GM18867 (cell line): Measurements from ENCODE around the gene ACSM3.
A peak's percentile ranks its signal among the peaks of the same experiment; 100 is the strongest.
"Not testable (repeated sequence)": the region's sequence is repeated elsewhere in the genome, so short reads cannot be mapped to it uniquely, and the experiment has no call there.

Experiments
- ATAC-seq: cut with Tn5 transposase; IDR thresholded peaks from one replicate; pipeline ENCODE4 v1.9.1; 2021; ENCODE audit warnings: mild to moderate bottlenecking, moderate library complexity; ENCODE audit not compliant: unreplicated experiment

Gene ACSM3

DNA sequence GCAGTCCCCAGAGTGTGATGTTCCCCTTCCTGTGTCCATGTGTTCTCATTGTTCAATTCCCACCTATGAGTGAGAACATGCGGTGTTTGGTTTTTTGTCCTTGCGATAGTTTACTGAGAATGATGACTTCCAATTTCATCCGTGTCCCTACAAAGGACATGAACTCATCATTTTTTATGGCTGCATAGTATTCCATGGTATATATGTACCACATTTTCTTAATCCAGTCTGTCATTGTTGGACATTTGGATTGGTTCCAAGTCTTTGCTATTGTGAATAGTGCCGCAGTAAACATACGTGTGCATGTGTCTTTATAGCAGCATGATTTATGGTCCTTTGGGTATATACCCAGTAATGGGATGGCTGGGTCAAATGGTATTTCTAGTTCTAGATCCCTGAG, 8.0 kb upstream of the ACSM3 start:
- ATAC-seq: not testable (repeated sequence)

DNA sequence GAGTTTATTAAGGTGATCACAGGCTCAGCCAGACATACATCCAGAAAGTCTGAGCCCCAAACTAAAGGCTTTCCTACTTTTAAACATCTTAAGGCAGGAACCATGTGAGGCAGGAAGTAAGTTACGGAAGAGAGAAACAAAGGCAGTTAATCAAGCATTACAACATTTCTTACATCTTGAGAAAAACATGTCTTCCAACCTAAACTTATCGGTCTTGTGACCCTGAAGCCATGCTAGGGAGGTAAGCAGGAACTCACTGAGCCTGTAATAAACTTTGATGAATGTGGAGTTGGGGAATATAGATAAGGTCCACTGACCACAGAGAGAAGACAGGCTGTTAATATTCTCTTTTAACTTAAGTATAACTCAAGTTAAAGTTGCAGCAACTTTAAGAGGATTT, 3.5 kb upstream of the ACSM3 start:
- ATAC-seq: no peak

DNA sequence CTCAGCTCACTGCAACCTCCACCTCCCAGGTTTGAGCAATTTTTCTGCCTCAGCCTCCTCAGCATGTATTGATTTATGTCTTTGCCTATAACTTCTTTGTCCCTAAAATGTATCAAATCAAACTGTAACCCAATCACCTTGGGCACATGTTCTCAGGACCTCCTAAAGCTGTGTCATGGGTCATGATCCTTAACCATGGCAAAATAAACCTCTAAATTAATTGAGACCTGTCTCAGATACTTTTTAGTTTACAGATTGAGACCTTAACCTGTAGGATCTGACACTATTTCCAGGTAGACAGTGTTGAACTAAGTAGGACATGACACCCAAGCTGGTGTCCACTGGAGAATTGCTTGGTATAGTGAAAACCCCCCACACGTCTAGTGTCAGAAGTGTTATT, 2.6 kb upstream of the ACSM3 start:
- ATAC-seq: no peak

DNA sequence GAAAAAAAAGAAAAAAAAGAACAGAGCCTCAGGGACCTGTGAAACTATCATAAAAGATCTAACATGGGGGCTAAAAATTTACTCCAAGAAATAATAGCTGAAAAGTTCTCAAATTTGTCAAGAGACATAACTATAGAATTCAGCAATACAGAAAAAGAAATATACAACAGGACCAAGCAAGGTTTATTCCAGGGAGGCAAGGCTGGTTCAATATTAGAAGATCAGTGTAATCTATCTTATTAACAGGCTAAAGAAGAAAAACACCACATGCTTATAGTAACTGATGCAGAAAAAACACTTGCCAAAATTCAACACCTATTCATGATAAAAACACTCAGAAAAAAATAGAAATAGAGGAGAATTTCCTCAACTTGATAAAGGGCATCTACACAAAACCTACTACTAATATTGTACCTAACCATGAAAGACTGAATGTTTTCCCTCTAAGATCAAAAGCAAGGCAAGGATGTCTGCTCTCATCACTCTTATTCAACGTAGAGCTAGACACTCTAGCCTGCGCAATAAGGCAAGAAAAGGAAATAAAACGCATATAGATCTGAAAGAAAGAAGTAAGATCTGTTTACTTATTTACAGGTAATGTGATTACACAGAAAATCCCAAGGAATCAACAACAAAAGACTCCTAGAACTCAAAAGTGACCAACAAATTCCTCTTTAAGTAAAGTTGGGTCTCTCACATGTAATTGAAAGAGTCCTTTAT, 1.2 kb upstream of the ACSM3 start:
- ATAC-seq: no peak

DNA sequence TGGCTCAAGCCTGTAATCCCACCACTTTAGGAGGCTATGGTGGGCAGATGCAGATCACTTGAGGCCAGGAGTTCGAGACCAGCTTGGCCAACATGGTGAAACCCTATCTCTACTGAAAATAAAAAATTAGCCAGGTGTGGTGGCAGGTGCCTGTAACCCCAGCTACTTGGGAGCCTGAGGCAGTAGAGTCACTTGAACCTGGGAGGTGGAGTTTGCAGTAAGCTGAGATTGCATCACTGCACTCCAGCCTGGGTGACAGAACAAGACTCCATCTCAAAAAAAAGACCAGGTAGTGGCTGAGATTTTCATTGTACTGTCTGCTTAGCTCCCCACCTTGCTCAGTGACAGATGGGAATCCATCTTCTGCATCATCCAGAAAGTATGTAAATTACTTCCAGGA, 634 bp downstream of the ACSM3 start:
- not testable (repeated sequence) for ATAC-seq

DNA sequence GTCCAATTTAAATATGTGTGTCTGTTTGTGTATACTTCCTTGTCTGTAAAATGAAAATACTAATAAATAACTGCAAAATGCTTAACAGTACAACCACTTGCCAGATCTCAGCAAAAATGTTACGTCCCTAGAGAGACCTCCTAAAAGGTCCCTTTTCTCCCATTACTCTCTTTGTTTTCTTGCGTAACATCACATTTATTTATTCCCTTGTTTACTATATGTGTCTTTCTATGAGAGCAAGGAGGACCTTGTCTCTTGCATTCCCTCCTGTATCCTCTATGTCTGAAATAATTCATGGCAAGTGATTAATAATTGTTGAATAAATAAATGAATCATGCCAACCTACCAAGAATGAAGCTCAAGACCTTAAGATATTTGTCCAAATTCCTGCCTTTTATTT, 1.9 kb downstream of the ACSM3 start:
- ATAC-seq: no peak

DNA sequence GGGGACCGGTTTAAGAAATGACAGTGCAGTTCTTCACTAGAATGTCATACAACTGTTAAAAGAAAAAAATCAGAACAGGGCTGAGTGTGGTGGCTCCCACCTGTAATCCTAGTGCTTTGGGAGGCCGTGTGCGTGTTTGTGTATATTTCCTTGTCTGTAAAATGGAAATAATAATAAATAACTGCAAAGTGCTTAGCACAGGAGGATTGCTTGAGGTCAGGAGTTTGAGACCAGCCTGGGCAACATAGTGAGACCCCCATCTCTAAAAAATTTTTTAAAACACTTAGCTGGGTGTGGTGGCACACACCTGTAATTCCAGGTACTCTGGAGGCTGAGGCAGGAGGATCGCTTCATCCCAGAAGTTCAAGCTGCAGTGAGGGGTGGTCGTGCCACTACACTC, 2.5 kb downstream of the ACSM3 start:
- no peak for ATAC-seq

DNA sequence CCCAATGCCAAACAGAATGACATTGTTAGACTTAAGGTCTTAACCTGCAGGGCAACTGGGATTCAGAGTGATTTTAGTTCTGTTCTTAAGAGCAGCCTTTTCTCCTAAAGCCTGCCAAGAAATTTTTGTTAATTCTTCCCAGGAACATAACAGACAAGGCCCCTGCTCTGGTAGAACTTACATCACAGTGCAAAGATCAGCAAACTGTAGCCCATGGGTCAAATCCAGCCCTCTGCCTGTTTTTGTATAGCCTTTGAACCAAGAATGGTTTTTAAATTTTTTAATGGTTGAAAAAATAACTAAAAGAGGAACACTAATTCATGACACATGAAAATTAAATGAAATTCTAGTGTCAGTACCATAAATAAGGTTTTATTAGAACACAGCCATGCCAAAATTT, 3.8 kb downstream of the ACSM3 start:
- no peak for ATAC-seq

DNA sequence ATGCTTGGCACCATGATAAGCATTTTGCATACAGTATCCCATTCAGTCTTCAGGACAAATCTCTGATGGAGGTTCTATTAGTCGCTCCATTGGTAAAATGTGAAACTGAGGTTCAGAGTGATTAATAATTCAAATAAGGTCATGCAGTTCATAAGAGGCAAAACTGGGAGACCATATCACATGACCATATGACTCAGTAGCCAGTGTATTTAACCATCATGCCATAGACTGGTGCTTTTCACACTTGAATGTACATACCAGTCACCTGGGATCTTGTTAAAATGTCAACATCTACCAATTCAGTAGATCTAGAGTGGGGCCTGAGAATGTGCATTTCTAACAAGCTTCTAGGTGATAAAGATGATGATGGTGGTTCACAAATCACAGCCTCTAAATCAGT, 4.3 kb downstream of the ACSM3 start:
- ATAC-seq: no peak

DNA sequence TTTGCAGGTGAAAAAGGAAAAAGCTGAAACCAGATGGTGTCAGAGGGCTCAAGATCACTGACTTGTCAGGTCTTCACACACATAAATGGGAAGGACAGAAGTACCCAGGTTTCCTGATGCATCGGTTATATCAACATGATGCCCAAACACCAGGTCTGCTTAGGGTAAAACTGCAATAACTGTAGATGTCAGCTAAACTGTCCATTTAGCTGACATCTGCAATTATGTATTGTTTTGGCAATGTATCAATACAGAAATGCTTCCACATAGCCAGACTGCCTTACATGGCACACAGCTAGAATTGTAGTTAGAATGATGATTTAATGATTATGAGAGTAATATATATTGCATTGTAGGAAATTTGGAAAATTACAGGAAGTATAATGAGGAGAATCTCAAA, 5.0 kb downstream of the ACSM3 start:
- ATAC-seq: no peak

DNA sequence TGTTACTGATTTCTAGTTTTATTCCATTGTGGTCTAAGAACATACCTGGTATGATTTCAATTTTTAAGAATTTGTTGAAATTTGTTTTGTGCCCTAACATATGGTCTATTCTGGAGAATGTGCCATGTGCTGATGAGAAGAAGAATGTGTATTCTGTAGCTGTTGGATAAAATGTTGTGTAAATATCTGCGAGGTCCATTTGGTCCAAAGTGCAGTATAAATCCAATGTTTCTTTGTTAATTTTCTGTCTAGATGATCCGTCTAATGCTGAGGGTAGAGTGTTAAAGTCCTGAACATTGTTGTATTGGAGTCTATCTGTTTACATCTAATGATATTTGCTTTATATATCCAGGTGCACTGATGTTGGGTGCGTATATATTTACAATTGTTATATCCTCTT, 9.9 kb downstream of the ACSM3 start:
- ATAC-seq: no peak

DNA sequence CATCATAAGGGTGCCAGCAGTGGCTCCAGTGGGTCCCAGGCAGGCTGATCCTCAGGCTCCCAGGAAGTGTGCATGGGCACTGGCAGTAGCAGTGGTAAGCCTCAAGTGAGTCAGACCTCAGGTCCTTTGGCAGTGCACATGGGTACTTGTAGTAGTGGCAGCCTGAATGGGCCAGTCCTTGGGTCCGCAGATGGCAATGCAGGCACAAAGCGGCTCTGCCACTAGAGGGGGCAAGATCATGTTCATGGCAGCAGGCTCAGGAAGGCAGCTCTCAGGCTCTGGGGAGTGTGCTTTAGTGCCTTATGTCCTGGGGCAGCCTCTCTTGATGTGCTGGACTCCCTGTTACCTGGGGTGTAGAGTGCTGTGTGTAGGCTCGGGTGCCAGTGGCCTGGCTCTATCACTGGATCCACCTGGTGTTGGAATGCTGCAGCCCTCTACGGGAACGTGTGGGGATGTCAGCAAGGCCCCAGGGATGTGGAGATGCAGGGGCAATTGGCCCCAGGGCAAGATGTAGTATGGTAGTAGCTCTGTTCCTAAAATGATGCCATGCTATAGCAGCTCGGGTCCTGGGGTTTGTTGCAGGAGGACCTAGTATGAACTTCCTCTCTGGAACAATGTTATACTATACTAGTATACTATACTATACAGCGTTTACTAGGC, 11.0 kb downstream of the ACSM3 start:
- ATAC-seq: peak; percentile 46

DNA sequence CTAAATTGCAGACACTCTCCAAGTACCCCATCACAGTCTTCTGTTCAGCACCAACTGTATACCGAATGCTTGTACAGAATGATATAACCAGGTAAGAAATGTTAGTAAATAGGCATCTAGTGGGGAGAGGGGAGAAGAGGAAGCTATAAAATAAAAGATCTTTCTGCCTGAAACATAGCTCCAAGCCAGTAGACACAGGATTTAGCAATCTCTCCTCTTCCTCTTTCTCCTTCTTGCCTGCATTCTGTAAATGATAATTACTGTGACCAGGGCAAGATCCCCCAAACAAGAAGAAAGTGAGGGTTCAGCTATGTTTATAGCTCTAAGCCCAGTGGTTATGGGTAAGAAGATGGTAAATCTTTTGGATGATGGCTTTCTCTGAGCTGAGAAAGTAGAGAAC, 17.9 kb downstream of the ACSM3 start:
- no peak for ATAC-seq

DNA sequence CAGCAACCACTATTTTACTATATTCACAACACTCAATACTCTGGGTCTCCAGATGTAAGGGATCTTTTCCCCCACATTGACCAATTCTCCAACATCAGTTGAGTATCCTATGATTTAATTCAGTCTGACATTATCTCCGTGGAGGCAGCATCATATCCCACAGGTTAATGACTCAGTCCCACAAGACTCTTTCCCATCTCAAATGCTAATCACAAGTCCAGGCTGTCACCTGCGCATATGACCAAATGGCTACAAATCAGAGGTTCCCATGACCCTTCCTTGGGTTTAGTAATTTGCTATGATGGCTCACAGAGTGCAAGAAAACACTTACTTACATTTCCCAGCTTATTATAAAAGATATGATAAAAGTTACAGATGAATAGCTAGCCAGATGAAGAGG, 18.7 kb downstream of the ACSM3 start:
- ATAC-seq: no peak

DNA sequence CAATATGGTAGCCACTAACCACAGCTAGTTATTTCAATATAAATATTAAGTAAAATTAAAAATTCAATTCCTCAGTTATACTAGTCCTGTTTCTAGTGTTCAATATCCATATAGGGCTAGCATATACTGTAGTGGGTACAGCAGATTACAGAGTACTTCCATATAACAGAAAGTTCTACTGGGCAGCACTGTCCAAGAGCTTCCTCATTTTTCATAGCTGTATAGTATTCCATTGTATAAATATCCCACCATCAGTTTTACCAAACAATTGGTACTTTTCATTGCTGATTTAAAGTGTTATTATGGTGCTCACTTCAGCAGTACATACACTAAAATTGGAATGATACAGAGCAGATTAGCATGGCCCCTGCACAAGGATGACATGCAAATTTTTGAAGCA, 20.4 kb downstream of the ACSM3 start:
- no peak for ATAC-seq

DNA sequence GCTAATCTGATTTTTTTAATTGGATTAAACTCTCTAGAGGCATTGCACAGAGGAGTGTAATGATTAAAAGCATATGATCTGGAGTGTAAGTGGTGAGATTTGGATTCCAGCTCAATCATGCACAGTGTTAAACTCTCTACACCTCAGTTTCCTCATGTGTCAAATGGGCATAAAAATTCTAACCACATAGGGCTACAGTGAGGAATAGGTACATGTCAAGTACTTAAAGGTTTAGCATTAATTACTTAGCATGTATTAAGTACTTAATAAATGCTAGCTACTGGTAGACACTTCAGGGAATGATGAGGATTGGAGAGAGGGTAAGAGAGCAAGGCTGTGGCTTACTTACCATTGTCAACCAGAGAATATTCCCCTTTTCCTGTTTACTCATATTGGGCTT, 25.3 kb downstream of the ACSM3 start:
- no peak for ATAC-seq

DNA sequence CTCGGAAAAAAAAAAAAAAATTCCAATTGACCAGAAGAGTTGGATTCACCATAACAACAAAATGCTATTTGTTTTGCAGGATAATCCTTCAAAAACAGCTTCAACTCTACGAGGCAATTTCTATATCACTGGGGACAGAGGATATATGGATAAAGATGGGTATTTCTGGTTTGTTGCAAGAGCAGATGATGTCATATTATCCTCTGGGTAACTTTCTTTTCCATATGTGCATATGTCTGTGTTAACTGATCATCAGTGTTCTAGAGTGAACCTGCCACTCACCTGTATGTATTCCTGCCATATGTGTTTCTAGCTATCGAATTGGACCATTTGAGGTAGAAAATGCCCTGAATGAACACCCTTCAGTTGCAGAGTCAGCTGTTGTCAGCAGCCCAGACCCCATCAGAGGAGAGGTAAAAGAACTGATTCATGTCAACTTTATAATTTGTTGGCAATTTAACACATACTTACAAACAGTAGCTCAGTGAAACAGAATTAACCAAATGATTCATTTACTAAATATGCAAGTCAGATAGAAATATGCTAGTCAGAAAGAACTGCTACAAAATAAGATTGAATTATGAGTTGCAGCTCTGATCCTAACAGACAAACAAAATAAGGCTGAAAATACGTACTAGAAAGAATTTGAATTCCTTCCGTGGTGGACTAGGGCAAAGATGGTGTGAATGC, 28.3 kb downstream of the ACSM3 start:
- no peak for ATAC-seq

DNA sequence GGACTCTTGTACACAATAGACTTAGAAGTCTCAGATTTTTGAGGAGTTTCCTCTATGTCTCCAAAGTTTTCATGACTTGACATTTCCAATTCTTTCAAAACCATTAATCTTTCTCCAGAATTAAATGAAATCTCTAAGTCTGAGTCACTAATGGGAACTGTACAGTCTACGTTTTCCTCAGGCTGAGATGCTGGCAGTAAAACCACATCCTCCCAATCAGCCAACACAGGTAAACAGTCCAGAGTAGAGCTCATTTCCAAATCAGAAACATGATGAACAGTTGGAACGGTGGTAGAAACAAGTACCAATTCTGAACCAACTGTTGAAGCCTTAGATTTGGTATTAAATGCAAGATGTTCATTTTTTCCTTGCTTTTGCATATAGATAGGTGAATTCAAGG, 34.5 kb downstream of the ACSM3 start:
- no peak for ATAC-seq

DNA sequence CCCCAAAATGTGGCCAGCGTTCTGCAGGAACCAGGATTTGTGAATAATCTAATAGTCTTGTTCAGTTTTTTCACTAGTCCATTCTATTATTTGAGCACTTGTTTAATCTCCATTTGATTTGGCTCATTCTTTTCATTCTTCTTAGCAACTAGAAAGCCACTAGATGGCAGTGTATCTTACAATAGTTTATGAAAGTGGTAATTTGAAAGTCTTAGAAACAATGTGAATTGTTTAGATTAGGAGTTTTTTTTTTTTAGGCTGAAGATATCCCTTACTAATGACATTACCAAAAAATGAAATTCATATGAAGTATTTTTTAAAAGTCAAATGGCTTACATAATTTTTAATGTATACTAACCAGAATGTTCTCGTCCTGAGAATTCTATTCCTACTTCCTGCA, 35.8 kb downstream of the ACSM3 start:
- no peak for ATAC-seq

DNA sequence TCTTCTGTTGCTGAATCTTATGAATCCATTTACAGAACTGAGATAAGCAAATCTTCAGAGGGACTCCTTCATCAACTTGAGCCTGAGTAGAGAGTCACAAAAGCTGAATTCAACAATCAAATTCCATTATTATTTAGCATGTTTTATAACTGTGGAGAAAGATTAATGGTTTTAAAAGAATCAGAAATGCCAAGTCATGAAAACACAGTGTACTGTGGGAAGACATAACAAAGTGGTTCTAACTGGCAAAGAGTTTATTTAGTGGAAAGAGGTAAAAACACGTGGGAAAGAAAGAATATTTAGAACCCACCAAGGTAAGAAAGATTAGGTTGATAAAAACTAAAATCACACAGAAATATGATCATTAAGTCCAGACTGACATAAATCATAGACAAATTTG, 37.5 kb downstream of the ACSM3 start:
- ATAC-seq: no peak

DNA sequence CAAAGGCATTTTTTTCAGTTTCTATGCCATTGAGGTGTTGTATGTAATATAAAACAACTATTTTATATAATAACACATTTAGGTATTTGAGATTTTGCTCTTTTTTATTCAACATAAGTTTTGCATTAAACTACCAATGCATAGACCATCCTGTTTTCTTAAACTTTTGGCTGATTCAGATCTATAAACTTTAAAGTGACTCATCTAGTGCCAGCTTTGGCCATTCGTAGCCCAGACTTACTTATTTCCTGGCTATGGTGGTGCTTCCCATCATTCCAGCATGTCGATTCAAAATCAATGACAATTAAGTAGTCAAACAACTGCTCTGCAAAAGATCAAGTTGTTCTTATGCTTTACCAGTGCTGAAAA, 39.4 kb downstream of the ACSM3 start:
- ATAC-seq: no peak

DNA sequence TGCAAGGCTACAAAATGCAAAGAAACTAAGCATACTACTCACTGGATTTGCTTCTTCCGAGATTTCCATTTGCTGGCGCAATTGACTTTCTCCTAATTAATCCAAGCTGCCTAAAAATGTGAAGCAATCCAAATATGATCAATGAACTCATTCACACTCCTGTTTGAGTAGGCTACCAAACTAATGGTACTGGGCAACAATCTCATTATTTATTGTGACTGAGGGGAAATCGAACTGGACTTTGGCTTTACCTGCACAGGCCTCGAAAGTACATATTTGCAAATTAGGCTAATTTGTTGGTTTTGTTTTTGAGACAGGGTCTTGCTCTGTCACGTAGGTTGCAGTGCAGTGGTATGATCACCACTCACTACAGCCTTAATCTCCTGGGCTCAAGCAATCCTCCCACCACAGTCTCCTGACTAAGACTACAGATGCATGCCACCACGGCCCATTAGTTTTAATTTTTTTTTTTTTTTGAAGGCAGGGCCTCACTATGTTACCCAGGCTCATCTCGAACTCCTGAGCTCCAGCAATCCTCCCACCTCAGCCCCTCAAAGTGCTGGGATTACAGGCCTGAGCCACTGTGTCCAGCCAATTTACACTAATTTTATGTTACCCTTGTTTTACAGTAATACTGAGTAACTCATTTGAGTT, 39.9 kb downstream of the ACSM3 start:
- ATAC-seq: no peak
